Fibroblast of lung (primary cell): ENCODE measurements around the gene ZFR2. TPM values are rescaled to one million over a fixed set of nuclear protein-coding genes. Genes with fewer than 3 reads are reported as not detected.
A peak's percentile ranks its signal among the peaks of the same experiment; 100 is the strongest.

Experiments
- DNase-seq, 2 donors: peaks; one replicate each; pipeline versions ENCODE4 v3.0.0 to v3.0.0-alpha.2; 2010; ENCODE audit warnings: low read depth in 2 of 2
- H2AFZ ChIP-seq: 2 replicates; pipeline ENCODE4 v1.5.1; 2012; ENCODE audit warnings: low read length, control low read depth, inconsistent platforms
- H3K27ac ChIP-seq: 2 replicates; pipeline ENCODE4 v1.5.1; 2011; ENCODE audit warnings: low read length, control low read depth; ENCODE audit not compliant: insufficient read depth
- H3K27me3 ChIP-seq: 2 replicates; pipeline ENCODE4 v1.5.1; 2011; ENCODE audit warnings: mild to moderate bottlenecking, low read length; ENCODE audit not compliant: control insufficient read depth, insufficient read depth
- H3K36me3 ChIP-seq: 2 replicates; pipeline ENCODE4 v1.5.1; 2011; ENCODE audit warnings: low read length; ENCODE audit not compliant: control insufficient read depth, insufficient read depth
- H3K4me1 ChIP-seq: 2 replicates; pipeline ENCODE4 v1.5.1; 2011; ENCODE audit warnings: low read length; ENCODE audit not compliant: control insufficient read depth, insufficient read depth; ENCODE audit errors: extremely low read depth
- H3K4me2 ChIP-seq: 2 replicates; pipeline ENCODE4 v1.5.1; 2011; ENCODE audit warnings: low read length, control low read depth; ENCODE audit not compliant: insufficient read depth; ENCODE audit errors: extremely low read depth
- H3K4me3 ChIP-seq, 4 experiments: fragments of 200-600 bp in 1 of 4; sonication (generic) in 1 of 4; replicated peaks in 1 of 4; 2 replicates each; pipeline ENCODE4 v1.5.1; 2011 to 2016; ENCODE audit warnings: low read length in 4 of 4, low read depth in 3 of 4, mild to moderate bottlenecking in 3 of 4, control low read depth in 2 of 4, inconsistent platforms in 1 of 4, mixed read lengths in 1 of 4; ENCODE audit not compliant: insufficient read depth in 1 of 4; ENCODE audit errors: control extremely low read depth in 1 of 4
- H3K79me2 ChIP-seq: 2 replicates; pipeline ENCODE4 v1.5.1; 2012; ENCODE audit warnings: mild to moderate bottlenecking, low read length, inconsistent platforms; ENCODE audit not compliant: control insufficient read depth, insufficient read depth
- H3K9ac ChIP-seq: 2 replicates; pipeline ENCODE4 v1.5.1; 2011; ENCODE audit warnings: mild to moderate bottlenecking, low read length, control low read depth; ENCODE audit not compliant: insufficient read depth
- H3K9me3 ChIP-seq: 2 replicates; pipeline ENCODE4 v1.5.1; 2012; ENCODE audit warnings: low read depth, low read length; ENCODE audit not compliant: control insufficient read depth, insufficient read depth
- H4K20me1 ChIP-seq: 2 replicates; pipeline ENCODE4 v1.5.1; 2011; ENCODE audit warnings: low read length; ENCODE audit not compliant: control insufficient read depth, insufficient read depth; ENCODE audit errors: extremely low read depth
- EZH2 ChIP-seq: IDR thresholded peaks from 2 replicates; pipeline ENCODE4 v1.5.1; 2012; ENCODE audit warnings: low read length, control low read depth, mild to moderate bottlenecking; ENCODE audit errors: missing control alignments
- polyA plus RNA-seq, 2 donors: library from polyadenylated mRNA; depleted of rRNA in 1 of 2; stranded (reverse) in 1 of 2; unstranded in 1 of 2; fragments of >200 nt; gene quantifications; 2 replicates each; pipeline ENCODE4 v1.2.1, GENCODE V29; 2011 to 2012; ENCODE audit warnings: missing spikeins in 1 of 2
- total RNA-seq: library from RNA; depleted of rRNA; stranded (reverse); fragments of >200 nt; gene quantifications from 2 replicates; pipeline ENCODE4 v1.2.1, GENCODE V29; 2014
- TF ChIP-seq, protein P1 (sequence below), 2 donors: IDR thresholded peaks in 1 of 2; conservative IDR thresholded peaks in 1 of 2; 1 replicate in 1 of 2; 2 replicates in 1 of 2; pipeline ENCODE4 v1.5.1; 2011 to 2012; ENCODE audit warnings: low read length in 2 of 2, control low read depth in 1 of 2, inconsistent platforms in 1 of 2, low read depth in 1 of 2, mild to moderate bottlenecking in 1 of 2

Gene ZFR2
- total and polyA plus RNA-seq, 2 donors (not counting 1 experiment from before 2014, with no cell fraction given) = not detected

DNA sequence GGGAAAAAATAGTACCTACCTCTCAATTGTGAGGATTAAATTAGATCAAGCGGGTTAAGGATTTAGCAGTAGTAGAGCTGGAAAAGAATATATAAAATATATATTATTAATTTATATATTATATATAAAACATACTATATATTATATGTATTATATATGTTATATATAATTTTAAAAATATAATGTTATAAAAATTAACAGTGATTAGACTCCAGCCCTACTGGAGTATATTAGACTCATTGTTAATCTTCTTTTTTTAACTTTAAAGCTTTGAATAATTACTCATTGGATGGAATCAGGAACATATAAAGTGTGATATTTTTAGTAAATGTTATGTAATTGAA, 106.7 kb downstream of the ZFR2 start:
- Histone ChIP-seq H3K27ac (peak overlapping the region; percentile 97), H3K9me3 (no peaks in the 10 kb centered on the region), H3K4me2 (peak overlapping the region; percentile 68), H3K36me3 (peaks cover 5% of the 10 kb centered on the region), H3K4me3 (peak overlapping the region; percentile 76 to 99 (median 87)), H3K79me2 (peaks cover 9% of the 10 kb centered on the region), H4K20me1 (no peaks in the 10 kb centered on the region), H3K27me3 (no peaks in the 10 kb centered on the region), H3K4me1 (peaks cover 2% of the 10 kb centered on the region), H3K9ac (no peak overlapping the region), H2AFZ (no peak overlapping the region)
- TF ChIP-seq, protein P1, sequence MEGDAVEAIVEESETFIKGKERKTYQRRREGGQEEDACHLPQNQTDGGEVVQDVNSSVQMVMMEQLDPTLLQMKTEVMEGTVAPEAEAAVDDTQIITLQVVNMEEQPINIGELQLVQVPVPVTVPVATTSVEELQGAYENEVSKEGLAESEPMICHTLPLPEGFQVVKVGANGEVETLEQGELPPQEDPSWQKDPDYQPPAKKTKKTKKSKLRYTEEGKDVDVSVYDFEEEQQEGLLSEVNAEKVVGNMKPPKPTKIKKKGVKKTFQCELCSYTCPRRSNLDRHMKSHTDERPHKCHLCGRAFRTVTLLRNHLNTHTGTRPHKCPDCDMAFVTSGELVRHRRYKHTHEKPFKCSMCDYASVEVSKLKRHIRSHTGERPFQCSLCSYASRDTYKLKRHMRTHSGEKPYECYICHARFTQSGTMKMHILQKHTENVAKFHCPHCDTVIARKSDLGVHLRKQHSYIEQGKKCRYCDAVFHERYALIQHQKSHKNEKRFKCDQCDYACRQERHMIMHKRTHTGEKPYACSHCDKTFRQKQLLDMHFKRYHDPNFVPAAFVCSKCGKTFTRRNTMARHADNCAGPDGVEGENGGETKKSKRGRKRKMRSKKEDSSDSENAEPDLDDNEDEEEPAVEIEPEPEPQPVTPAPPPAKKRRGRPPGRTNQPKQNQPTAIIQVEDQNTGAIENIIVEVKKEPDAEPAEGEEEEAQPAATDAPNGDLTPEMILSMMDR (conservative IDR thresholded peaks at IDR 0.05 in 1 of 2, IDR thresholded peaks at IDR 0.05 in 1 of 2; ENCODE audit: low read depth in 1 of 2, low read length in 2 of 2) = no peak
- no peak for TF ChIP-seq EZH2
- no peak for DNase-seq

DNA sequence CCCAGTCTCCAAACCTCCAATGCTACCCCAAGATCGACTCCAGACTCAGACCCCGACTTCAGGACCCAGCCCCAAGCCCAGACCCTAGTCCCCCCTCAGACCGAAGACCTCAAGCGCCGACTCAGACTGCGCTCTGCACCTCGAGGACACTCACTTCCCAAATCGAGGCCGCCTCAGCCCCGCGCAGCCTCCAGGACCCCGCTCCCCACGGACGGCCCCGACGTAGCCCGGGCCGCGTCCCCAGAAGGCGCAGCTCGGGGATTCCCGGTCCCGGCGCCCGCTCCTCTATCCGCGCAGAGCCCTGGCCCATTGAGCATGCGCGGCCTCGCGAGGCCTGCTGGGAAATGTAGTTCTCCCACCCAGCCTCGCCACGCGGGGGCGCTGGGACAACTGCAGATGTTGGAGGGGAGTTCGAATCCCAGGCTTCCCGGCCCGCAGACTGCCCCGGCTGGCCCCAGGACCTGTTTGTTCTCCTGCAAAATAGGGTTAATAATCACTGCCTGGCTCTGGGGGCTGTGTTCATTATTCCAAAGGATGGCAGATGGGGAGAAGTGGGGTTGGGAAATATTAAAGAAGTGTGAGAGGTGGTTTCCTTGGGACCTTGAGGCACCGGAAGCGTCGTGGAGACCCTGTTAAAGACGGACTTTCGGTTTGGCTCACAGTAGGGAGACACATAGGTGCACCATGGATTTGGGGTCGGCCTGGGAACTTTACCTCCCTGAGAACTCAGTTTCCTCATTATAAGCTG, 107.3 kb downstream of the ZFR2 start, which contains the start of gene APBA3:
APBA3 (minus strand) TSS at position 311 of the 748 bp plus-strand sequence. CDS start 1,428 bp downstream, outside the sequence.
- Histone ChIP-seq H3K79me2 (peaks cover 9% of the 10 kb centered on the region), H3K27me3 (no peaks in the 10 kb centered on the region), H3K4me1 (peaks cover 2% of the 10 kb centered on the region), H3K27ac (peak within 1 kb of the TSS; percentile 97), H2AFZ (peak within 1 kb of the TSS; percentile 80), H3K4me3 (peak within 1 kb of the TSS; percentile 88 to 99 (median 96)), H3K36me3 (peaks cover 1% of the 10 kb centered on the region), H3K9me3 (no peaks in the 10 kb centered on the region), H4K20me1 (no peaks in the 10 kb centered on the region), H3K9ac (peak within 1 kb of the TSS; percentile 88), H3K4me2 (peak within 1 kb of the TSS; percentile 86)
- peak; percentile 72 to 87 for DNase-seq
- TF ChIP-seq, protein P1 (conservative IDR thresholded peaks at IDR 0.05 in 1 of 2, IDR thresholded peaks at IDR 0.05 in 1 of 2; ENCODE audit: low read depth in 1 of 2, low read length in 2 of 2) = peak; percentile 56 to 68
- no peak for TF ChIP-seq EZH2

DNA sequence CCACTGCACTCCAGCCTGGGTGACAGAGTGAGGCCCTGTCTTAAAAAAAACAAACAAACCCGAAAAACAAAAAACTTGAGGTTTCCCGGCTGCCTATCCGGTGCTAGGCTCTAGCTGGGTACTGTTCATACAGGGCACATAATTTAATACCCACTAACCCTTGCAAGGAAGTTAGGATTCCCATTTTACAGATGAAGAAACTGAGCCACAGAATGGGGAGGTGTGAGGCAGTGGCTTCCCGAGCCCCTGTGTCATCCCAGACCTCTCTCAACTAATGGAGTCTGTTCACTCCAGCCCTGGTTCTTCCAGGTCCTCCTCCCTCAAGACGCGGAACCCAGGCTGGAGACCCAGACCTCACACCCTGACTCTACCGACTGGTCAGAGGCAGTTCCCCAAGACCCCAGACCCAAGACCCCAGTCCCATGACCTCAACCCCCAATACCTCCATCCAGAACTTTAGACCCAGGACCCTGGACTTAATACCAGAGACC, 107.9 kb downstream of the ZFR2 start:
- H3K4me1 ChIP-seq = peaks cover 2% of the 10 kb centered on the region
- H3K27ac ChIP-seq = peak overlapping the region; percentile 88
- H2AFZ ChIP-seq = peak overlapping the region; percentile 80
- H4K20me1 ChIP-seq = no peaks in the 10 kb centered on the region
- TF ChIP-seq, protein P1 (conservative IDR thresholded peaks at IDR 0.05 in 1 of 2, IDR thresholded peaks at IDR 0.05 in 1 of 2; ENCODE audit: low read depth in 1 of 2, low read length in 2 of 2) = no peak
- TF ChIP-seq EZH2 = no peak
- peak; percentile 5 to 6 for DNase-seq
- H3K9me3 ChIP-seq = no peaks in the 10 kb centered on the region
- peak overlapping the region; percentile 88 to 99 (median 96) for H3K4me3 ChIP-seq
- H3K4me2 ChIP-seq = peak overlapping the region; percentile 86
- no peaks in the 10 kb centered on the region for H3K27me3 ChIP-seq
- peaks cover 1% of the 10 kb centered on the region for H3K36me3 ChIP-seq
- peaks cover 9% of the 10 kb centered on the region for H3K79me2 ChIP-seq
- peak overlapping the region; percentile 84 for H3K9ac ChIP-seq
